GM23338 (cell line): ENCODE results near the gene MPRIP. TPM values are rescaled to one million over a fixed set of nuclear protein-coding genes. Genes with fewer than 3 reads are reported as not detected.
A peak's percentile ranks its signal among the peaks of the same experiment; 100 is the strongest.

Experiments used
- ATAC-seq: fragments of 200-7000 bp; cut with Tn5 transposase; 3 replicates; pipeline ENCODE4 v1.9.1; 2020
- DNase-seq: peaks from one replicate; pipeline ENCODE4 v3.0.0-alpha.2; 2015; ENCODE audit warnings: low spot score
- H2AFZ ChIP-seq: fragments of 200-600 bp; sonication (generic); 2 replicates; pipeline ENCODE4 v1.8.0; 2016; ENCODE audit warnings: antibody characterized with exemption, mild to moderate bottlenecking, moderate library complexity
- H3F3A ChIP-seq: fragments of 200-600 bp; sonication (generic); replicated peaks from 2 replicates; pipeline ENCODE4 v1.8.0; 2017; ENCODE audit warnings: antibody characterized with exemption, mixed run types, low read depth
- H3K27ac ChIP-seq: fragments of 200-600 bp; sonication (generic); 2 replicates; pipeline ENCODE4 v1.6.1; 2016; ENCODE audit warnings: low read depth
- H3K27me3 ChIP-seq: fragments of 200-600 bp; sonication (generic); 2 replicates; pipeline ENCODE4 v1.8.0; 2016; ENCODE audit warnings: mild to moderate bottlenecking, mixed run types, moderate library complexity; ENCODE audit not compliant: insufficient read depth
- H3K36me3 ChIP-seq: fragments of 200-600 bp; sonication (generic); 2 replicates; pipeline ENCODE4 v1.8.0; 2016; ENCODE audit warnings: mild to moderate bottlenecking; ENCODE audit not compliant: insufficient read depth
- H3K4me1 ChIP-seq: fragments of 200-600 bp; sonication (generic); 2 replicates; pipeline ENCODE4 v1.8.0; 2016; ENCODE audit warnings: mild to moderate bottlenecking, moderate library complexity; ENCODE audit not compliant: insufficient read depth
- H3K4me2 ChIP-seq: fragments of 200-600 bp; sonication (generic); 2 replicates; pipeline ENCODE4 v1.7.1; 2017; ENCODE audit warnings: mixed run types
- H3K4me3 ChIP-seq: fragments of 200-600 bp; sonication (generic); 2 replicates; pipeline ENCODE4 v1.6.1; 2016; ENCODE audit warnings: mixed run types
- H3K79me2 ChIP-seq: fragments of 200-600 bp; sonication (generic); replicated peaks from 2 replicates; pipeline ENCODE4 v1.8.0; 2017; ENCODE audit warnings: mild to moderate bottlenecking; ENCODE audit not compliant: insufficient read depth
- H3K9me2 ChIP-seq: fragments of 200-600 bp; sonication (generic); 2 replicates; pipeline ENCODE4 v1.8.0; 2017; ENCODE audit not compliant: insufficient read depth
- H4K20me1 ChIP-seq: fragments of 200-600 bp; sonication (generic); replicated peaks from 2 replicates; pipeline ENCODE4 v1.8.0; 2017; ENCODE audit warnings: mild to moderate bottlenecking; ENCODE audit not compliant: insufficient read depth
- H3K27ac Mint-ChIP-seq: 2 replicates; pipeline ENCODE4 v1.8.0; 2020; ENCODE audit warnings: inconsistent platforms, mild to moderate bottlenecking, moderate library complexity, mixed read lengths
- H3K27me3 Mint-ChIP-seq: 3 replicates; pipeline ENCODE4 v1.8.0; 2022; ENCODE audit warnings: low read depth, mild to moderate bottlenecking, moderate library complexity, mixed read lengths, inconsistent platforms; ENCODE audit not compliant: insufficient read depth, poor library complexity
- H3K36me3 Mint-ChIP-seq: 3 replicates; pipeline ENCODE4 v1.8.0; 2021; ENCODE audit warnings: low read depth, mild to moderate bottlenecking, inconsistent platforms, moderate library complexity, mixed read lengths
- H3K4me1 Mint-ChIP-seq: 3 replicates; pipeline ENCODE4 v1.8.0; 2020; ENCODE audit warnings: mild to moderate bottlenecking, inconsistent platforms, mixed read lengths
- H3K4me3 Mint-ChIP-seq: 3 replicates; pipeline ENCODE4 v1.8.0; 2021; ENCODE audit warnings: moderate library complexity, mild to moderate bottlenecking, inconsistent platforms, mixed read lengths
- H3K9me3 Mint-ChIP-seq: 3 replicates; pipeline ENCODE4 v1.8.0; 2020; ENCODE audit warnings: moderate library complexity, mild to moderate bottlenecking, inconsistent platforms, mixed read lengths
- CREB1 ChIP-seq: fragments of 250-450 bp; sonication (Bioruptor Pico); IDR thresholded peaks from 2 replicates; pipeline ENCODE4 v1.5.0; 2020; ENCODE audit warnings: low read depth, mild to moderate bottlenecking, moderate library complexity
- CTCF ChIP-seq, 2 experiments: fragments of 200-600 bp in 1 of 2; sonication (generic) in 1 of 2; conservative IDR thresholded peaks; 2 replicates each; pipeline versions ENCODE4 v1.5.1 to v1.6.1; 2016 to 2017; ENCODE audit warnings: antibody characterized with exemption in 2 of 2, low read depth in 2 of 2, mild to moderate bottlenecking in 2 of 2, moderate library complexity in 1 of 2
- ETS1 ChIP-seq: IDR thresholded peaks from 2 replicates; pipeline ENCODE4 v1.6.1; 2016; ENCODE audit warnings: antibody characterized with exemption
- NANOG ChIP-seq: IDR thresholded peaks from 2 replicates; pipeline ENCODE4 v1.6.1; 2016; ENCODE audit warnings: antibody characterized with exemption, borderline replicate concordance
- REST ChIP-seq: IDR thresholded peaks from one replicate; pipeline ENCODE4 v1.6.1; 2018; ENCODE audit warnings: antibody characterized with exemption; ENCODE audit not compliant: unreplicated experiment
- polyA plus RNA-seq: library from polyadenylated mRNA; unstranded; fragments of >200 nt; fragmentation: Nextera tagmentation; extraction: Ambion mirVana; gene quantifications from 2 replicates; pipeline ENCODE4 v1.2.1, GENCODE V29; 2016
- total RNA-seq: library from RNA; depleted of rRNA; stranded (reverse); fragments of >200 nt; shearing (Covaris generic); gene quantifications from 2 replicates; pipeline ENCODE4 v1.2.3, GENCODE V29; 2014

Gene MPRIP
- total and polyA plus RNA-seq, 2 experiments from 2014 or later: 39.3 to 113 TPM

- peak overlapping the region; percentile 79 for H3K27ac Mint-ChIP-seq
- ATAC-seq: peak; percentile 63
- H3K4me2 ChIP-seq: peak overlapping the region; percentile 57; the same call in 1 of the 2 replicates
Observed at GRCh38 chr17:17028878-17029535, 13.2 kb upstream of the MPRIP start.

GRCh38 chr17:17029938-17030337, 12.3 kb upstream of the MPRIP start:
- no peaks in the 10 kb centered on the region for H3K9me2 ChIP-seq
- no peaks in the 10 kb centered on the region for H3F3A ChIP-seq
- DNase-seq (no peak), ATAC-seq (no peak)
- H3K4me3 ChIP-seq: no peak overlapping the region
- Mint-ChIP-seq H3K4me3 (no peak overlapping the region), H3K9me3 (no peaks in the 10 kb centered on the region), H3K27ac (no peak overlapping the region; the same call in 1 of the 2 replicates), H3K4me1 (peaks cover 31% of the 10 kb centered on the region), H3K36me3 (no peaks in the 10 kb centered on the region), H3K27me3 (peaks cover 4% of the 10 kb centered on the region)
- no peaks in the 10 kb centered on the region for H3K36me3 ChIP-seq
- 0 out of 2 replicates have a peak overlapping the region, but pooled peaks have one; percentile 32 for H3K4me2 ChIP-seq
- no peaks in the 10 kb centered on the region for H3K27me3 ChIP-seq
- TF ChIP-seq REST (no peak), CREB1 (CRISPR knock-in tag) (no peak)
- H2AFZ ChIP-seq: peak overlapping the region; percentile 47; the same call in 1 of the 2 replicates
- H3K4me1 ChIP-seq: peaks cover 18% of the 10 kb centered on the region
- no peak overlapping the region for H3K27ac ChIP-seq
- no peaks in the 10 kb centered on the region for H4K20me1 ChIP-seq
- no peaks in the 10 kb centered on the region for H3K79me2 ChIP-seq

More at GRCh38 chr17:17028878-17029535, 13.2 kb upstream of the MPRIP start:
- peaks cover 31% of the 10 kb centered on the region for H3K4me1 Mint-ChIP-seq
- peaks cover 18% of the 10 kb centered on the region for H3K4me1 ChIP-seq
- H3K79me2 ChIP-seq: no peaks in the 10 kb centered on the region
- DNase-seq: peak; percentile 69
- no peaks in the 10 kb centered on the region for H3K36me3 Mint-ChIP-seq
- H3K27ac ChIP-seq: 0 out of 2 replicates have a peak overlapping the region, but pooled peaks have one; percentile 26
- H3F3A ChIP-seq: no peaks in the 10 kb centered on the region
- peaks cover 4% of the 10 kb centered on the region for H3K27me3 Mint-ChIP-seq
- H2AFZ ChIP-seq: no peak overlapping the region
- no peaks in the 10 kb centered on the region for H3K9me2 ChIP-seq
- no peaks in the 10 kb centered on the region for H3K36me3 ChIP-seq
- H4K20me1 ChIP-seq: no peaks in the 10 kb centered on the region
- H3K4me3 Mint-ChIP-seq: peak overlapping the region; percentile 42; the same call in 2 of the 3 replicates
- no peaks in the 10 kb centered on the region for H3K27me3 ChIP-seq
- TF ChIP-seq CTCF (conservative IDR thresholded peaks at IDR 0.05; ENCODE audit: low read depth in 2 of 2) (no peak), NANOG (no peak), ETS1 (no peak)
- no peaks in the 10 kb centered on the region for H3K9me3 Mint-ChIP-seq
- no peak overlapping the region for H3K4me3 ChIP-seq
